HG03432 (cell line): ENCODE measurements around the gene GLI1.
"Not testable (repeated sequence)": the region's sequence is repeated elsewhere in the genome, so short reads cannot be mapped to it uniquely, and the experiment has no call there.

Experiments used
- ATAC-seq: cut with Tn5 transposase; IDR thresholded peaks from one replicate; pipeline ENCODE4 v1.9.1; 2021; ENCODE audit warnings: mild to moderate bottlenecking, moderate library complexity; ENCODE audit not compliant: unreplicated experiment

Gene GLI1

GRCh38 chr12:57459750-57460467 lies at the start of gene GLI1:
GLI1 (plus strand) TSS chr12:57459785; CDS start chr12:57463692, 3,907 bp downstream.
- no peak for ATAC-seq

- no peak for ATAC-seq
Observed at GRCh38 chr12:57410534-57410933, 49.1 kb upstream of the GLI1 start.

- ATAC-seq, result not testable (repeated sequence)
Observed at GRCh38 chr12:57414160-57414559, 45.4 kb upstream of the GLI1 start.

GRCh38 chr12:57415088-57415487 lies 44.5 kb upstream of the GLI1 start:
- no peak for ATAC-seq

GRCh38 chr12:57416039-57416996 lies 43.3 kb upstream of the GLI1 start:
- no peak for ATAC-seq

GRCh38 chr12:57418255-57418654 lies 41.3 kb upstream of the GLI1 start:
- ATAC-seq, result no peak

GRCh38 chr12:57419495-57419894 lies 40.1 kb upstream of the GLI1 start:
- ATAC-seq, result no peak

- ATAC-seq, result no peak
Observed at GRCh38 chr12:57420482-57420881, 39.1 kb upstream of the GLI1 start.

GRCh38 chr12:57426948-57427347 lies 32.6 kb upstream of the GLI1 start:
- ATAC-seq, result not testable (repeated sequence)

GRCh38 chr12:57428965-57429364 lies 30.6 kb upstream of the GLI1 start:
- ATAC-seq, result no peak

GRCh38 chr12:57429473-57430111 lies 30.0 kb upstream of the GLI1 start:
- no peak for ATAC-seq

- peak; percentile 56 for ATAC-seq
Observed at GRCh38 chr12:57430112-57430930, 29.3 kb upstream of the GLI1 start.

- ATAC-seq, result peak; percentile 96
Observed at GRCh38 chr12:57430931-57431566, 28.5 kb upstream of the GLI1 start, which contains the start of gene R3HDM2. R3HDM2 (minus strand) TSS chr12:57431043; CDS start chr12:57310428, 120,615 bp downstream.

- ATAC-seq, result no peak
Observed at GRCh38 chr12:57431654-57432188, 27.9 kb upstream of the GLI1 start.

GRCh38 chr12:57433370-57433769 lies 26.2 kb upstream of the GLI1 start:
- no peak for ATAC-seq

- ATAC-seq, result no peak
Observed at GRCh38 chr12:57434517-57435223, 24.9 kb upstream of the GLI1 start, which contains the start of gene INHBC. INHBC (plus strand) TSS chr12:57434784; CDS start chr12:57434887, 103 bp downstream.

GRCh38 chr12:57435293-57435692 lies 24.3 kb upstream of the GLI1 start:
- ATAC-seq, result no peak

GRCh38 chr12:57438400-57438799 lies 21.2 kb upstream of the GLI1 start:
- ATAC-seq, result no peak

- ATAC-seq, result no peak
Observed at GRCh38 chr12:57439762-57440266, 19.8 kb upstream of the GLI1 start.
